ENCODE measurements around the gene CCDC198.
A peak's percentile ranks its signal among the peaks of the same experiment; 100 is the strongest.

The CCDC198 gene

DNA sequence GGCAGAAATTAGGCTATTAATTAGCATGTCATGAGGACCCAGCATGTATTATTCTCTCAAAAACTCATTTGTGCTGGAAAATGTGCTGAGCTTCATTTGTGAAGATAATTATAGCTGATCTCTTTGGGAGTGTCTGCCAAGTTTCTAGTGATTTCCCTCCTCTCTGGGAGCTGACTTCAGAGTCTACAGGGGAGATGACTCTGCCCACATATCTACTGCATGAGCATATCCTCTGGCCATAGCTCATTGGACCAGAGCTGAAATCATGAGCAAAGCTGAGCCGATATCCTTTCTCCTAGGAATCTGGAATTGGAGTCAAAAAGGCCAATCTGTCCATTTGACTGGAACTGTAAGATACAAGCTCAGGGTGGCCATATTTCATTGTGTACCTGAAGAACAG, 5.9 kb downstream of the CCDC198 start:
- TF ChIP-seq, protein P1, sequence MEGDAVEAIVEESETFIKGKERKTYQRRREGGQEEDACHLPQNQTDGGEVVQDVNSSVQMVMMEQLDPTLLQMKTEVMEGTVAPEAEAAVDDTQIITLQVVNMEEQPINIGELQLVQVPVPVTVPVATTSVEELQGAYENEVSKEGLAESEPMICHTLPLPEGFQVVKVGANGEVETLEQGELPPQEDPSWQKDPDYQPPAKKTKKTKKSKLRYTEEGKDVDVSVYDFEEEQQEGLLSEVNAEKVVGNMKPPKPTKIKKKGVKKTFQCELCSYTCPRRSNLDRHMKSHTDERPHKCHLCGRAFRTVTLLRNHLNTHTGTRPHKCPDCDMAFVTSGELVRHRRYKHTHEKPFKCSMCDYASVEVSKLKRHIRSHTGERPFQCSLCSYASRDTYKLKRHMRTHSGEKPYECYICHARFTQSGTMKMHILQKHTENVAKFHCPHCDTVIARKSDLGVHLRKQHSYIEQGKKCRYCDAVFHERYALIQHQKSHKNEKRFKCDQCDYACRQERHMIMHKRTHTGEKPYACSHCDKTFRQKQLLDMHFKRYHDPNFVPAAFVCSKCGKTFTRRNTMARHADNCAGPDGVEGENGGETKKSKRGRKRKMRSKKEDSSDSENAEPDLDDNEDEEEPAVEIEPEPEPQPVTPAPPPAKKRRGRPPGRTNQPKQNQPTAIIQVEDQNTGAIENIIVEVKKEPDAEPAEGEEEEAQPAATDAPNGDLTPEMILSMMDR (IDR thresholded peaks at IDR 0.05; ENCODE audit: control insufficient read depth, extremely low read depth, insufficient read depth) = no peak
- no peak overlapping the region for H3K4me3 ChIP-seq (ENCODE audit: low read depth, low read length)
- no peak for DNase-seq (ENCODE audit: low read depth)

DNA sequence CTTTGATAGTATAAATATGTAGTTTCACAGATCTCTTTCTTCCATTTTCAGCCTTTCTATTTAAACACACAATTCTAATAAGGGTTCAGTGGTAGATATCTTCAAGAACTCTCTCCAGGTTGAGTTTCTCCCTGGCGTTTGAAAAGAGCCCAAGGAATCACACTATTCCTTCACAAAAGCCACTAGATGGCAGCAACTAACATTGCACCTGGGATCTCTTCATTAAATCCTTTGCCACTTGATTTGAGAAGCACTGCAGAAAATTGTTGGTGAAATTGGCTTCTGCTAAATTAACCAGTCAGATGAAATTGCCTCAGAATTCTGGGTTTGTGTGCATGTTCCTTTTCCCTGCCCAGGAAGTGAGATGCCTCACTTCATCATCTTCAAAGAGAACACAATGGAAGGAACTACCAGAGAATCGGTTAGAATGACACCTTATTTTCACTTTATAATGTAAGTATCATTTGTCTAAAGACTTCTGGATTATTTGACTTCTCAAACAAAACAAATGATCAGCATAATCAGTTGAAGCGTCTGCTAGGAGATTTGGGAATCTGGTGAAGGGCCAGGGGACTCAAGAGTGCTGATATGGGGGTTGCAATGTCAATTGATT, 6.8 kb downstream of the CCDC198 start:
- TF ChIP-seq, protein P1 (IDR thresholded peaks at IDR 0.05; ENCODE audit: control insufficient read depth, extremely low read depth, insufficient read depth) = peak; percentile 81
- peak; percentile 35 for DNase-seq (ENCODE audit: low read depth)
- no peak overlapping the region for H3K4me3 ChIP-seq (ENCODE audit: low read depth, low read length)

DNA sequence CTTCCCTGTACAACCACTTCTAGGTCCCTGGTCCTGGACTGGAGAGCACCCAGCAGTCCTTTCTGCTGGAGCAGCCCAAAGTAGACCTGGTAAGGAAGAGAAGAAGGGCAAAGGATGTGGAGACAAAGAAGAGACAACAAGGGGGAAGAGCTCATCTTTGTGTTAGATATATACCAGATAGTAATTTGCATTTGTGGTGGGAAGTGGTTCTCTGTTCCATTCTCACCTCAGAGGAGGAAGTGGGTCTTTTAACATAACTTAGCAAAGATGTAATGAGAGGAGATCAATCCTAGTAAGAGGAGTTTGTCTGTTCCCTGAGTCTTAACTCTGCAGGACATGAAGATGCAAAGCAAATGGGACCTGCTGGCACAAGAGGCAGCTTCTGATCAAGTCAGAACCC, 8.0 kb downstream of the CCDC198 start:
- TF ChIP-seq, protein P1 (IDR thresholded peaks at IDR 0.05; ENCODE audit: control insufficient read depth, extremely low read depth, insufficient read depth) = no peak
- DNase-seq (ENCODE audit: low read depth) = no peak
- H3K4me3 ChIP-seq (ENCODE audit: low read depth, low read length) = no peak overlapping the region

DNA sequence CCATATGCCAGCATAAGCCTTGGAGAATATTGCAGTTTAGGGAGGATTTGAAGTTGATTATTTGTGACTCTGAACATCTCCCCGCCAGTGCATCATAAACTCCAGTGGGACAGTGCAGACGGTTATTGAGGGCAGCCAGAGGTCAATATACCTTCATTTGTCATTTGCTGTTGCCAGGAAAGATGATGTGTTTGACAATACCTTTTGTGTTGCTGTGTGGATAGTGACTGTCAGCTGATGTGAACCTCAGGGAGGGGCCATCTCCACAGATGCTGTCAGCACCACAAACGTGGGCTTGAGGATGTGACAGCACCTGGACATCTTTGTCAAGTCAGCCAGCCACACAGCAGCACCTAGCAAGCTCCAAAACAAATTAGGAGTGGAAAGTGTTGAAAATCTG, 11.5 kb downstream of the CCDC198 start:
- no peak for DNase-seq (ENCODE audit: low read depth)
- TF ChIP-seq, protein P1 (IDR thresholded peaks at IDR 0.05; ENCODE audit: control insufficient read depth, extremely low read depth, insufficient read depth) = no peak
- no peak overlapping the region for H3K4me3 ChIP-seq (ENCODE audit: low read depth, low read length)

DNA sequence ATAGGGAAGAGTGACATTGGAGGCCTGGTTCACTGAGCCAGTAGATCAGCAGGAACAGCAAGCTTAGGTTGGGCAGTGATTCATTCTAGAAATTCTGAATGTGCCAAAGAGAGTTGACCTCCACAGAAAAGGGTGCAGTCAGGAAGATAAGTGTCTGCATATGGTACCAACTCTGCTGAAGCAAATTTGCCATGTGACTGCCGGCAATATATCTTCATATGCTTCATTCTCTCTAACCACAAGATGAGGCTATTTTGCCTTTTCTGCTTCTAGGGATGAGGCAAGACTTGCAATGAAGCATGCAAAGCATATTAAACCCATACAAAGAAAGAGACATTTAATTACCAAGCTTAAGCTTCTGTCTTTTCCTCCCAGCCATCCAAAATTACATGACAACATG, 13.6 kb downstream of the CCDC198 start:
- no peak overlapping the region for H3K4me3 ChIP-seq (ENCODE audit: low read depth, low read length)
- DNase-seq (ENCODE audit: low read depth) = no peak
- TF ChIP-seq, protein P1 (IDR thresholded peaks at IDR 0.05; ENCODE audit: control insufficient read depth, extremely low read depth, insufficient read depth) = no peak

DNA sequence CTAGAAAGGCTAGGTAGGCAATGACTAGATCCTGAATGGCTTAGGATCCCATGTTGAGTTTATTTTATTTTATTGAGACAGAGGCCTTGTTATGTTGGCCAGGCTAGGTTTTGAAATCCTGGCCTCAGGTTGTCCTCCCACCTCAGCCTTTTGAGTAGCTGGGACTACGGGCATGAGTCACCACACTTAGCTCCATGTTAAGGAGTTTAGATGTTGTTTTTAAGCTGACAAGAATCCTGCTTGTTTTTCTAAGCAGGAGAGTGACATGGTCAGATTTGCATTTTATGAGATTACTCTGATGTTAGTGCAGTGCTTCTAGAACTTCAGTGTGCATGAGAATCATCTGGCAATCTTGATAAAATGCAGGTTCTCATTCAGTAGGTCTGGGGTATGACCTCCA, 14.5 kb downstream of the CCDC198 start:
- no peak for DNase-seq (ENCODE audit: low read depth)
- TF ChIP-seq, protein P1 (IDR thresholded peaks at IDR 0.05; ENCODE audit: control insufficient read depth, extremely low read depth, insufficient read depth) = no peak
- no peak overlapping the region for H3K4me3 ChIP-seq (ENCODE audit: low read depth, low read length)

DNA sequence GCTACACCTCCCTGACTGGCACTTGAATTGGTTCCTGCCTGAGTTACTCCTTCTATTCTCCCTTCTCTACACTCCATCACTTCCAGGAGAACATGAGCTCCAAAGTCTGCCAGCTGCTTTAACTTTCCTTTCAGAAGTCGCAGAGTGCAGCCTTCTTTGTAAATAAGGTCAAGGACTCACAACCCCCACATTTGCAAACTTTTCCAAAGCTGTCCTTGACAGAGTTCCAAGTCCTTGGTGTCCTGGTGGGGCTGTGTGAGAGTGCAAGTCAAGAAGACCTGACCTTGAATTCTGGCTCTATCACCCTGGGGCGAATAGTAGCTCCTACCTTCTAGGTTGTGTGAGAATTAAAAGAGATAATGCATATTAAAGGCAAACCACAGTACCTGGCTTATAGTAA, 15.6 kb downstream of the CCDC198 start:
- no peak overlapping the region for H3K4me3 ChIP-seq (ENCODE audit: low read depth, low read length)
- TF ChIP-seq, protein P1 (IDR thresholded peaks at IDR 0.05; ENCODE audit: control insufficient read depth, extremely low read depth, insufficient read depth) = no peak
- no peak for DNase-seq (ENCODE audit: low read depth)
